OCI-LY7 (cell line): Measurements from ENCODE around the gene PIPOX. TPM values are rescaled to one million over a fixed set of nuclear protein-coding genes. Genes with fewer than 3 reads are reported as not detected.

Experiments
- BruUV-seq: library from RNA; stranded (reverse); fragments of 400-500 nt; replicated peaks from 2 replicates; lab custom pipeline; 2021; lab: Mats Ljungman, UMichigan
- CTCF ChIA-PET: fragments of 300-600 bp; sonication (Branson Sonifier 250); formaldehyde crosslinking; loops from one replicate; lab custom pipeline; 2022; ENCODE audit warnings: antibody characterized with exemption; ENCODE audit not compliant: unreplicated experiment; lab: Charles Lee
- POLR2A ChIA-PET: fragments of 300-600 bp; sonication (Branson Sonifier 250); formaldehyde crosslinking; loops from one replicate; lab custom pipeline; 2022; ENCODE audit warnings: antibody characterized with exemption; lab: Charles Lee
- DNase-seq: peaks from one replicate; pipeline ENCODE4 v3.0.0-alpha.2; 2015; ENCODE audit warnings: low spot score
- H2AFZ ChIP-seq: fragments of 200-600 bp; sonication (generic), shearing (Covaris generic); 2 replicates; pipeline ENCODE4 v1.6.1; 2014; ENCODE audit warnings: mild to moderate bottlenecking, antibody characterized with exemption, low read length, moderate library complexity
- H3K27ac ChIP-seq: fragments of 200-600 bp; sonication (generic); 2 replicates; pipeline ENCODE4 v1.5.1; 2014; ENCODE audit warnings: mixed run types, low read depth, mild to moderate bottlenecking, moderate library complexity, low read length, inconsistent platforms; ENCODE audit not compliant: poor library complexity, severe bottlenecking
- H3K36me3 ChIP-seq: fragments of 200-600 bp; sonication (generic); 2 replicates; pipeline ENCODE4 v1.6.1; 2014; ENCODE audit warnings: mild to moderate bottlenecking, antibody characterized with exemption, low read length, moderate library complexity, mixed read lengths; ENCODE audit not compliant: insufficient read depth
- H3K4me1 ChIP-seq: fragments of 200-600 bp; sonication (generic); 2 replicates; pipeline ENCODE4 v1.5.1; 2014; ENCODE audit warnings: mild to moderate bottlenecking, low read length; ENCODE audit not compliant: insufficient read depth, poor library complexity, severe bottlenecking
- H3K4me2 ChIP-seq: fragments of 200-600 bp; sonication (generic); 2 replicates; pipeline ENCODE4 v1.6.1; 2014; ENCODE audit warnings: mild to moderate bottlenecking, low read length
- H3K4me3 ChIP-seq: fragments of 200-600 bp; sonication (generic); 2 replicates; pipeline ENCODE4 v1.5.1; 2014; ENCODE audit warnings: mild to moderate bottlenecking, low read depth, low read length; ENCODE audit not compliant: poor library complexity, severe bottlenecking
- H3K79me2 ChIP-seq: fragments of 200-600 bp; sonication (generic); 2 replicates; pipeline ENCODE4 v1.6.1; 2016; ENCODE audit warnings: low read depth, mild to moderate bottlenecking, low read length, moderate library complexity, mixed read lengths; ENCODE audit not compliant: insufficient read depth
- H3K9me2 ChIP-seq: fragments of 200-600 bp; sonication (generic); 2 replicates; pipeline ENCODE4 v1.6.1; 2016; ENCODE audit warnings: mild to moderate bottlenecking, low read length, mixed read lengths; ENCODE audit not compliant: insufficient read depth
- H3K9me3 ChIP-seq: fragments of 200-600 bp; sonication (generic); 2 replicates; pipeline ENCODE4 v1.6.1; 2014; ENCODE audit warnings: mild to moderate bottlenecking, mixed run types, low read length, mixed read lengths
- H4K20me1 ChIP-seq: fragments of 200-600 bp; sonication (generic); 2 replicates; pipeline ENCODE4 v1.6.1; 2014; ENCODE audit warnings: mild to moderate bottlenecking, antibody characterized with exemption, low read length, moderate library complexity, mixed read lengths; ENCODE audit not compliant: insufficient read depth
- CTCF ChIP-seq: fragments of 200-600 bp; sonication (generic); conservative IDR thresholded peaks from 2 replicates; pipeline ENCODE4 v1.5.1; 2014; ENCODE audit warnings: mild to moderate bottlenecking, antibody characterized with exemption, low read length, moderate library complexity, mixed read lengths
- EZH2phosphoT487 ChIP-seq: fragments of 200-600 bp; sonication (generic); IDR thresholded peaks from 2 replicates; pipeline ENCODE4 v1.6.1; 2018; ENCODE audit warnings: low read depth, borderline replicate concordance, mild to moderate bottlenecking, mixed run types, antibody characterized with exemption, low read length, moderate library complexity, mixed read lengths
- intact Hi-C: fragments of 100-400 bp; cut with micrococcal nuclease; formaldehyde crosslinking; loops from one replicate; pipeline ENCODE4 v1.10.0; 2022; ENCODE audit not compliant: unreplicated experiment
- total RNA-seq, 2 experiments: library from RNA; depleted of rRNA in 1 of 2; stranded (reverse); fragments of >200 nt in 1 of 2; shearing (Covaris generic) in 1 of 2; gene quantifications; 2 replicates each; pipeline ENCODE4 v1.2.3, GENCODE V29; 2014 to 2022

Gene PIPOX
- total RNA-seq, 2 experiments from 2014 or later: 3.8 to 4.1 TPM

DNA sequence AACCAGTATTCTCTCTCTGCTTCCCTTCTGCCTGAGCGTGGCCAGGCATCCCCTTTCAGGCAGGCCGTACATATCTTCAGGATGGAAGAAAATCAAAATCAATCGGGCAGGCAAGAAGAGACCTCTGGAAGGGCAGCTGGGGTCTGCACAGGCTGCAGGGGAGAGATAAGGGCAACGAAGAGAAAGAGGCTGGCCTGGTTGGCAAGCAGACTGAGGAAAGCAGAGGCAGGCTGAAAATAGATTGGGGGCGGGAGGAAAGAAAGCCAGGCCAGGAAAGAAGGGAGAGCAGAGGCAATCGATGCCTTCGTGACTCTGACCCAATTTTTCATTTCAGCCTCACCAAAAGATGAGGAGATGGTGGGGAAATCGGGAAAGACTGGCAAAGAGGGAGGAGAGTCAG lies 18.1 kb downstream of the PIPOX start:
- intact Hi-C loops: no loop called here
- Histone ChIP-seq H3K36me3 (no peaks in the 10 kb centered on the region), H3K4me1 (no peaks in the 10 kb centered on the region), H3K27ac (no peak overlapping the region), H3K4me3 (no peak overlapping the region), H2AFZ (no peak overlapping the region), H4K20me1 (no peaks in the 10 kb centered on the region), H3K9me2 (no peaks in the 10 kb centered on the region), H3K79me2 (no peaks in the 10 kb centered on the region), H3K4me2 (no peak overlapping the region), H3K9me3 (no peaks in the 10 kb centered on the region)
- CTCF ChIA-PET: no interaction called here
- TF ChIP-seq EZH2phosphoT487 (no peak), CTCF (no peak)
- POLR2A ChIA-PET: interaction anchor here (1.0 kb wide), 1 partner anchor 40 kb away, joined by 7 read pairs; no protein-coding TSS in a partner anchor
- no TSS peak for BruUV-seq
- DNase-seq: no peak

DNA sequence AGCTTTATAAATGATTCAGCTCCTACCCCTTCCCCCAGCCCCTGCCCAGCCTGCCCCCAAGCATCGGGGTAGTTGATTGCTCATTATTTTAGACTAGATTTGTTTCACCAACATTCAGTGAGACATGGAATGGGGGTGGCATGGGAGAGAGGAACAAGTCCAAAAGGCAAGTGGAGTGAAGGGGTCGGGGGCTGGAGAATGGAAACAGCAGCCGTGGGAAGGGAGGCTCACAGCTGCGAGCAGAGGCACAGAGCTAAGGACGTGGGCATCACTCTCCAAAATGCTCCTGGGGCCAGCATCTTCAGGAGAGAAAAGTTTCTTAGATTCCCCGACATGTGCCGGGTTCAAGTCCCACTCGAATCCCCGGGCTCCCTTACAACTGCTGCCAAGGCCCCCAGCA lies 19.3 kb downstream of the PIPOX start:
- CTCF ChIA-PET: no interaction called here
- POLR2A ChIA-PET: interaction anchor here (0.6 kb wide), 1 partner anchor 10 kb away, joined by 3 read pairs; no protein-coding TSS in a partner anchor

More for the DNA sequence above, 19.3 kb downstream of the PIPOX start:
- Histone ChIP-seq H3K9me3 (no peaks in the 10 kb centered on the region), H3K9me2 (no peaks in the 10 kb centered on the region), H3K4me1 (no peaks in the 10 kb centered on the region), H3K4me3 (no peak overlapping the region), H3K4me2 (no peak overlapping the region), H3K27ac (no peak overlapping the region), H3K79me2 (no peaks in the 10 kb centered on the region), H2AFZ (no peak overlapping the region), H3K36me3 (no peaks in the 10 kb centered on the region), H4K20me1 (no peaks in the 10 kb centered on the region)
- TF ChIP-seq EZH2phosphoT487 (no peak), CTCF (no peak)
- DNase-seq: no peak
- intact Hi-C loops: no loop called here
- no TSS peak for BruUV-seq
